Activated CD4-positive, alpha-beta memory T cell treated with anti-CD3 and anti-CD28 coated beads, Interleukin-2, amount 10 ng/mL, durations not matched to agents 7 days and 5 days (primary cell): Measurements from ENCODE around the gene NACC2. TPM values are rescaled to one million over a fixed set of nuclear protein-coding genes. Genes with fewer than 3 reads are reported as not detected.

Experiments
- CTCF ChIA-PET: fragments of 350-600 bp; sonication (Branson Sonifier 250); formaldehyde crosslinking; loops from one replicate; lab custom pipeline; 2021; ENCODE audit warnings: antibody characterized with exemption, inconsistent platforms; lab: Charles Lee
- POLR2A ChIA-PET: fragments of 350-600 bp; sonication (Branson Sonifier 250); formaldehyde crosslinking; loops from one replicate; lab custom pipeline; 2021; ENCODE audit warnings: antibody characterized with exemption; lab: Charles Lee
- DNase-seq: peaks from one replicate; pipeline ENCODE4 v3.0.0-alpha.2; 2020
- H3K27ac Mint-ChIP-seq: one replicate; pipeline ENCODE4 v1.8.0; 2021; ENCODE audit warnings: mild to moderate bottlenecking, mixed read lengths
- H3K27me3 Mint-ChIP-seq: one replicate; pipeline ENCODE4 v1.8.0; 2021; ENCODE audit warnings: mixed read lengths
- H3K36me3 Mint-ChIP-seq: one replicate; pipeline ENCODE4 v1.8.0; 2021; ENCODE audit warnings: low read depth, mixed read lengths
- H3K4me1 Mint-ChIP-seq: one replicate; pipeline ENCODE4 v1.8.0; 2021; ENCODE audit warnings: mixed read lengths
- H3K4me3 Mint-ChIP-seq: one replicate; pipeline ENCODE4 v1.8.0; 2021; ENCODE audit warnings: mild to moderate bottlenecking, mixed read lengths
- H3K9me3 Mint-ChIP-seq: one replicate; pipeline ENCODE4 v1.8.0; 2021; ENCODE audit warnings: mixed read lengths
- total RNA-seq, 2 experiments: library from RNA; stranded (reverse); gene quantifications; one replicate each; pipeline ENCODE4 v1.2.3, GENCODE V29; 2021

The NACC2 gene
- total RNA-seq, 2 experiments from 2014 or later, result 8.1 to 8.7 TPM

DNA sequence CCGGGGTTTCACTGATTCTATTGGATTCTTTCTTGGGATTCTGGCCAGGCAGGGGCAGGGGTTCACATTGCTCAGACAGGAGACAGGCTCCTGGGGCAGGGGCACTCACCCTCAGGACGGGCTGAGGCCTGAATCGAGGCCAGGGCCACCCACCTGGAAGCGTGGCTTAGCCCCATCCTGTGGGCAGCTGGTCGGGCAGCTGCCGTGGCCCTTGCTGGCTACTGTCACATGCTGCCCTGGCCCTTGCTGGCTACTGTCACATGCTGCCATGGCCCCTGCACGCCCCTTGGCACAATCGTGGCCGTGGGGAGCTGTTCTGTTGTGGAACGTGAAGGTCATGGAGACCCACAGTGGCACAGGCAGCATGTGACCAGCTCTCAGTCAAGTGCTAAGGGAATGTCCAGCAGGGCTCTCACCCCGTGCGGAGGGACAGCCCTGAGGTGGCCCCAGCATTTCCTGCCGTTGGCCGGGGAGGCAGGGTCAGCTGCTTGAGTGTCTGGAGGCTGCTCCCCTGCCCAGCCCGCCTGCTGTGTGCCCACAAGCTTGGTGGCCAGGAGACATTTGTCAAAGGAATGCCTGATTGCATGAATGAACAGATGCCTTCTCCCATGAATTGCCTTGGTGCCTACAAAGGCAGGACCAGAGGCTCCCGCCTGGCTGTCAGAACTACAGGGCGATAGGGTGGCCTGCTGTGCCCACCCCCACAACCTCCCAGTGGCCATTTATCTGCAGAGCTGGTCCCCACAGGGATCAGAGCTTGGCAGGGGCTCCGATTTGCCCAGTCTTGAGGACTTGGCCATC is 40.4 kb upstream of the NACC2 start:
- ChIA-PET CTCF (no interaction called here), POLR2A (no interaction called here)
- Mint-ChIP-seq H3K4me3 (no peak overlapping the region), H3K9me3 (no peaks in the 10 kb centered on the region), H3K4me1 (peaks cover 2% of the 10 kb centered on the region), H3K27ac (no peak overlapping the region), H3K27me3 (peaks cover 23% of the 10 kb centered on the region), H3K36me3 (no peaks in the 10 kb centered on the region)
- DNase-seq, result no peak

- no peaks in the 10 kb centered on the region for H3K36me3 Mint-ChIP-seq
- H3K4me1 Mint-ChIP-seq, result peaks cover 2% of the 10 kb centered on the region
- H3K27me3 Mint-ChIP-seq, result peaks cover 25% of the 10 kb centered on the region
- H3K9me3 Mint-ChIP-seq, result no peaks in the 10 kb centered on the region
- H3K27ac Mint-ChIP-seq, result no peak overlapping the region
- CTCF ChIA-PET, result no interaction called here
- POLR2A ChIA-PET, result no interaction called here
- no peak for DNase-seq
- no peak overlapping the region for H3K4me3 Mint-ChIP-seq
Measured at GRCh38 chr9:136133959-136134484, 38.9 kb upstream of the NACC2 start.

DNA sequence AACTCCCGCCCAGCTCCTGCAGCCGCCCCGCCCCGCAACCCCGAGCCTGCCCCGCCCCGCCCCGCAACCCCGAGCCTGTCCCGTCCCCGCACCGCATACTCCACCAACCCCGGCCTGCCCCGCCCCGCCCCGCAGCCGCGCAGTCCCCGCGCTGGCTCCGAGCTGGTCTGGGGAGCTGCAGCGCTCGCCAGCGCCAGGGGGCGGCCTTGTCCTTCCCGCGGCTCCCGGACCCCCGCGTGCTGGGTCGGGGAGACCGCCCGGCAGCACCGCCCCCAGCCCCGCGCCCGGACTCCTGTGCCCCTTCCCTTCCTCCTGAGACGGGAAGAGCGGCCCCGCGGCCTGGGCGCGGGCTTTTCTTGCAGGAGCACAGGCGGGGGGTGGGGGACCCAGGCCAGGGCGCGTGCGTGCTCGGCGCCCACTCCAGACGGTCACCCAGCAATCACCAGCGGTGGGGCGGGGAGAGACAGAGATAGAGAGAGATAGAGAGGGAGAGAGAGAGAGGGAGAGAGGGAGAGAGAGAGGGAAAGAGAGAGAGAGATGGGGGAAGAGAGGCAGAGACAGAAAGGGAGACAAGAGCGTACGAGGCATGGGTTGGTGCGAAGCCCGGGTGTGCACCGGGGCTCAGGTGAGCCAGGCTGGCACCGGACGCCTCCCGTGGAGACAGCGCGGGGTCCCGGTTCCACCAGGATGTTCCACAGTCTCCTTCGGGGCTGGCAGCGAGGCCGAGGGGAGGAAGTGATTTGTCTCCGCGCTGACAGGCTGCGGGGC is 38.3 kb upstream of the NACC2 start:
- Mint-ChIP-seq H3K27me3 (peaks cover 23% of the 10 kb centered on the region), H3K4me1 (peaks cover 2% of the 10 kb centered on the region), H3K27ac (no peak overlapping the region), H3K36me3 (no peaks in the 10 kb centered on the region), H3K4me3 (no peak overlapping the region), H3K9me3 (no peaks in the 10 kb centered on the region)
- no peak for DNase-seq
- ChIA-PET POLR2A (no interaction called here), CTCF (no interaction called here)

- no peak overlapping the region for H3K27ac Mint-ChIP-seq
- CTCF ChIA-PET, result no interaction called here
- H3K4me1 Mint-ChIP-seq, result peaks cover 2% of the 10 kb centered on the region
- H3K9me3 Mint-ChIP-seq, result no peaks in the 10 kb centered on the region
- peaks cover 24% of the 10 kb centered on the region for H3K27me3 Mint-ChIP-seq
- no peak for DNase-seq
- no peaks in the 10 kb centered on the region for H3K36me3 Mint-ChIP-seq
- H3K4me3 Mint-ChIP-seq, result no peak overlapping the region
- POLR2A ChIA-PET, result no interaction called here
Measured at GRCh38 chr9:136132512-136133050, 37.5 kb upstream of the NACC2 start.

GRCh38 chr9:136131629-136132511 is 36.8 kb upstream of the NACC2 start:
- no peak overlapping the region for H3K27ac Mint-ChIP-seq
- no peaks in the 10 kb centered on the region for H3K36me3 Mint-ChIP-seq
- ChIA-PET CTCF (no interaction called here), POLR2A (no interaction called here)
- H3K27me3 Mint-ChIP-seq, result peaks cover 25% of the 10 kb centered on the region
- H3K4me3 Mint-ChIP-seq, result no peak overlapping the region
- no peak for DNase-seq
- no peaks in the 10 kb centered on the region for H3K9me3 Mint-ChIP-seq
- peaks cover 2% of the 10 kb centered on the region for H3K4me1 Mint-ChIP-seq

DNA sequence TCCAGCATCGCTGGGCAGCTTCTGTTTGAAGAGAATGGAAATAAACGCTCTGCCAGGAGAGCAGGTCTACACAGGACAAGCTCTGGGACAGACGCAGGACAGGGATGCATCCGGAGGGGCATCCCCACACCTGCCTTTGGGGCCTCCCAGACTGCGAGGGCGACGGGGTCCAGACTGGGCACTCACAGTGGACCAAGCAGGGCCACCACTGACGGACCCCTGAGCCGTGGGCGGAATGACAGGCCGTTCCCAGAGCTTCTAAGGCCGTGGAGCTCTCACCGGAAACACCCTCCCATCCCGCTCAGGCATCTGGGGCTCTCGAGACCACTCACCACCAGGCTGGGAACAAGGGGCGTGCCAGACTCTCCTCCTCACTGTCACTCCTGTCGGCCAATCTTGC is 34.1 kb upstream of the NACC2 start:
- POLR2A ChIA-PET, result no interaction called here
- H3K27ac Mint-ChIP-seq, result no peak overlapping the region
- DNase-seq, result no peak
- H3K4me3 Mint-ChIP-seq, result no peak overlapping the region
- H3K4me1 Mint-ChIP-seq, result peaks cover 2% of the 10 kb centered on the region
- H3K36me3 Mint-ChIP-seq, result no peaks in the 10 kb centered on the region
- peaks cover 30% of the 10 kb centered on the region for H3K27me3 Mint-ChIP-seq
- peaks cover 5% of the 10 kb centered on the region for H3K9me3 Mint-ChIP-seq
- CTCF ChIA-PET, result interaction anchor here (0.7 kb wide), 1 partner anchor 39 kb away, joined by 3 read pairs; no protein-coding TSS in a partner anchor

DNA sequence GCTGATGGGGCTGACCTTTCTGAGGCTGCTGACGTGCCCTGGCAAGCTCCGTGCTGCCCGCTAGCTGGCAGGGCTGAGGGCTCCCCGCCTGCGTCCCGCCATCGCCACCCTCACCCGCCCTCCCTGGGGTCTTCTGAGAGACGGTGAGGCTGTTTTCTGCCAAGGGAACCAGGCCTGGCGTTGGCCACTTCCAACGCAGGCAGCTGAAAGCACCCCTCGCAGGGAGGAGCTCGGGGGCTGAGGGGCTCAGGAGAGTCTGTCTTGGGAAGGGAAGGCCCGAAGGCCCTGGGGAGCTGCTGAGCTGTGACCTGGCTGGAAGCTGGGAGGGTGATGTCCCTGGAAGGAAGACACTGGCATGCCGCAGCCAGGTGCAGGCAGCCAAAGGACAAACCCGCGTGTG is 33.3 kb upstream of the NACC2 start:
- DNase-seq, result no peak
- Mint-ChIP-seq H3K27me3 (peaks cover 24% of the 10 kb centered on the region), H3K4me1 (peaks cover under 1% of the 10 kb centered on the region), H3K27ac (no peak overlapping the region), H3K36me3 (no peaks in the 10 kb centered on the region), H3K4me3 (no peak overlapping the region), H3K9me3 (peaks cover 5% of the 10 kb centered on the region)
- ChIA-PET CTCF (no interaction called here), POLR2A (no interaction called here)

GRCh38 chr9:136127313-136127712 is 32.2 kb upstream of the NACC2 start:
- H3K4me1 Mint-ChIP-seq, result no peaks in the 10 kb centered on the region
- no peaks in the 10 kb centered on the region for H3K36me3 Mint-ChIP-seq
- H3K27ac Mint-ChIP-seq, result no peak overlapping the region
- H3K27me3 Mint-ChIP-seq, result peaks cover 22% of the 10 kb centered on the region
- CTCF ChIA-PET, result no interaction called here
- no peak for DNase-seq
- POLR2A ChIA-PET, result no interaction called here
- peaks cover 5% of the 10 kb centered on the region for H3K9me3 Mint-ChIP-seq
- H3K4me3 Mint-ChIP-seq, result no peak overlapping the region

DNA sequence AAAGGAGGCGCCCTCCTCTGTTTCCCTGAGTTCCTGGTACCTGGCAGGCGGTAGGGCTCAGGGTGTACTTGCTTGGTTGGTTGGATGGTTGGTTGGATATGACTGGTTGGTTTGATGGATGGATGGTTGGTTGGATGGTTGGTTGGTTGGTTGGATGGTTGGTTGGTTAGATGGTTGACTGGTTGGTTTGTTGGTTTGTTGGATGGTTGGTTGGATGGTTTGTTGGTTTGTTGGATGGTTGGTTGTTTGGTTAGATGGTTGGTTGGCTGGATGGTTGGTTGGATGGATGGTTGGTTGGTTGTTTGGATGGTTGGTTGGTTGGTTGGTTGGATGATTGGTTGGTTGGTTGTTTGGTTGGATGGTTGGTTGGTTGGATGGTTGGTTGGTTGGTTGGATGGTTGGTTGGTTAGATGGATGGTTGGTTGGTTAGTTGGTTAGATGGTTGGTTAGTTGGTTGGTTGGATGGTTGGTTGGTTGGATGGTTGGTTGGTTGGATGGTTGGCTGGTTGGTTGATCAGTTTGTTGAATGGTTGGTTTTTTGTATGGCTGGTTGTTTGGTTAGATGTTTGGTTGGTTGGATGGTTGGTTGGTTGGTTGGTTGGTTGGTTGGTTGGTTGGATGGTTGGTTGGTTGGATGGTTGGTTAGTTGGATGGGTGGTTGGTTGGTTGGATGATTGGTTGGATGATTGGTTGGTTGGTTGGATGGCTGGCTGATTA is 30.0 kb upstream of the NACC2 start:
- Mint-ChIP-seq H3K9me3 (peaks cover 5% of the 10 kb centered on the region), H3K36me3 (no peaks in the 10 kb centered on the region), H3K27me3 (peaks cover 12% of the 10 kb centered on the region), H3K4me1 (no peaks in the 10 kb centered on the region), H3K4me3 (no peak overlapping the region), H3K27ac (no peak overlapping the region)
- ChIA-PET POLR2A (no interaction called here), CTCF (no interaction called here)
- no peak for DNase-seq

DNA sequence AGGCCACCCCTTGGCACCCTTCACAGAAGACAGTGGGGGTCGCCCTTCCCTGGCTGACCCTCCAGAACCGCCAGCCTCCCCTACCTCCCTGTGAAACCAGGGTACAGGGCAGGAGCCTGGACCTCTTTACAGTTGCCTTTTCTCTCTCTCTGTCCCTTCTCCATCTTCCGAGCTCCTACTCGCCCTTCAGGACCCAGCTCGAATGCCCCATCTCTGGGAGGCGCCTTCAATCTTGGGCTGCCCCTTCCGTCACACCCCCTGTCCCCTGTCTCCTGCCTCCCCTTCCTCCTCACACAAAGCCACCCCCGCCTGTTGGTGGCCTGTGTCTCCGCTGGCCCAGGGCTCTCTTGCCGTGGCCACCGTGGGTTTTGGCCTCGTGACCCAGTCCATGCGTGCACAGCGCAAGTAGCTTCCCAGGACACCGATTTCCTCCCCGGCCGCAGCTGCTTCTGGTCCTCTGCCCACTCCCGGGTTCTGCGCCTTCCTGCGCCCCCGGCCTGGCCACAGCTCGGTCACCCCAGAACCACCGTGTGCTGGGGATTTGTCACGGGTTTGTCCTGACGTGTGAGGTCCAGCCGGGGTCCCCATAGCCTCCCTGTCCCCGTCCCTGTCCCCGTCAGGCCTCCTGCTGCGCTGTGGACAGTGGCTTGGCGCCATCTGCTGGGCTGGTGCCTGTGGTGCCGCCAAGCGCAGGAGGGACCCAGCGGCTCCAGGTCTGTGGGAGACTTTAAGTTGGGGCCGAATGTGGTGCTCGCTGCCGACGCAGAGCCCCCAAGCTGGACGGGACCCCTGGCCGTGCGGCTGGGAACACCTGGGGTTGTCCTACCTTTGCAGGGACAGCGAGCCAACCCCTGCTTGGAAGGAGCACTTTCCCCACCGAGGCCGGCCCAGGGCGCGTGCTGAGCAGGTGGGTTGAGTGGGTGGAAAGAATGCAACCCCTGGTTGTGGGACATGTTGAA is 27.6 kb upstream of the NACC2 start:
- Mint-ChIP-seq H3K27ac (no peak overlapping the region), H3K36me3 (no peaks in the 10 kb centered on the region), H3K4me3 (no peak overlapping the region), H3K9me3 (peaks cover 5% of the 10 kb centered on the region), H3K4me1 (peaks cover 5% of the 10 kb centered on the region), H3K27me3 (peaks cover 11% of the 10 kb centered on the region)
- peak; percentile 80 for DNase-seq
- ChIA-PET CTCF (interaction anchor here (0.8 to 4.0 kb wide), 11 partner anchors 11 to 259 kb away, joined by 3 to 40 read pairs (median 6); partner anchors contain the start of gene UBAC1), POLR2A (interaction anchor here (0.8 to 1.5 kb wide), 3 partner anchors 13 to 155 kb away, joined by 3 to 6 read pairs (median 5); no protein-coding TSS in a partner anchor)

DNA sequence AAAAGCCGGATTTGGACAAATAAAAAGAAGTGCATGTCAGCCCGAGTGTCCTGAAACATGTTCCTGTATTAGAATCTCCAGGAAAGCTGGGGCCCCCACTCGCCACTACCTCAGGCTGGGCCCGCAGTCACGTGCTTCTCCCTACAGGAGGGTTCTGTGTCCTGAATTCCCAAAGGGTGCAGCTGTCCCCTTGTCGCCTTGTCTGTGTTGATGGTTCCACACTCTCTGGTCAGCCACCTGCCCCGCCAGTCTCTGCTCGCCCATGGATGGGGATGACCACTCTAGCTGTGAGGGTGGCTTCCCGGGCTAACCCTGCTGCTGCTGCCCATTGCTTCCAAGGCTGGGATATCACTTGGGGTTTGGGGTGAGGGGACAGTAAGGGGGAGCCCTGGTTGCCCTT is 26.7 kb upstream of the NACC2 start:
- peaks cover 8% of the 10 kb centered on the region for H3K4me1 Mint-ChIP-seq
- ChIA-PET POLR2A (interaction anchor here (0.8 to 1.5 kb wide), 2 partner anchors 13 to 28 kb away, joined by 3 to 6 read pairs; no protein-coding TSS in a partner anchor), CTCF (interaction anchor here (0.8 to 4.0 kb wide), 8 partner anchors 12 to 161 kb away, joined by 3 to 40 read pairs (median 6); partner anchors contain the start of gene UBAC1)
- no peak overlapping the region for H3K4me3 Mint-ChIP-seq
- H3K27me3 Mint-ChIP-seq, result peaks cover 8% of the 10 kb centered on the region
- H3K27ac Mint-ChIP-seq, result no peak overlapping the region
- H3K36me3 Mint-ChIP-seq, result peaks cover 2% of the 10 kb centered on the region
- no peak for DNase-seq
- peaks cover 5% of the 10 kb centered on the region for H3K9me3 Mint-ChIP-seq
